Ramos (cell line): ENCODE measurements around the gene PTEN.
"Not testable (repeated sequence)": the region's sequence is repeated elsewhere in the genome, so short reads cannot be mapped to it uniquely, and the experiment has no call there.

Source experiments
- in situ Hi-C: fragments of 300-500 bp; cut with MboI; formaldehyde crosslinking; loops from one replicate; pipeline ENCODE4 v1.14.3; 2022; ENCODE audit warnings: low sequenced_read_pairs; ENCODE audit not compliant: unreplicated experiment

PTEN gene

GRCh38 chr10:87843714-87844113 is 19.7 kb upstream of the PTEN start:
- in situ Hi-C loops = loop anchor here (25.0 kb wide), 1 partner anchor 1144 kb away; the partner anchor contains the start of gene FAS

GRCh38 chr10:87844837-87845623 is 18.4 kb upstream of the PTEN start:
- in situ Hi-C loops = loop anchor here (25.0 kb wide), 1 partner anchor 1142 kb away; the partner anchor contains the start of gene FAS

DNA sequence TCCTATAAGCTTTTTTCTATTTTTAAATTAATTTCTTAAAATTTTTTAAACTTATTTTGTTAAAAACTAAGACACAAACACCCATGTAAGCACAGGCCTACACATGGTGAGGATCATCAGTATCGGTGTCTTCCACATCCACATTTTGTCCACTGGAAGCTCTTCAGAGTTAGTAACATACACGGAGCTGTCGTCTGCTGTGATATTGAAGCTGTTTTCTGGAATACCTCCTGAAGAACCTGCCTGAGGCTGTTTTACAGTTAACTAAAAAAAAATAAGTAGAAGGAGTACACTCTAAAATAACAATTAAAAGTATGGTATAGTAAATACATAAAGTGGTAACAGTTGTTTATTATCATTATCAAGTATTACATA is 17.8 kb upstream of the PTEN start:
- in situ Hi-C loops = loop anchor here (25.0 kb wide), 1 partner anchor 1142 kb away; the partner anchor contains the start of gene FAS

- in situ Hi-C loops = loop anchor here (25.0 kb wide), 1 partner anchor 1141 kb away; the partner anchor contains the start of gene FAS
Observed at GRCh38 chr10:87846023-87846422, 17.4 kb upstream of the PTEN start.

GRCh38 chr10:87846711-87847110 is 16.7 kb upstream of the PTEN start:
- in situ Hi-C loops = loop anchor here (25.0 kb wide), 1 partner anchor 1141 kb away; the partner anchor contains the start of gene FAS

DNA sequence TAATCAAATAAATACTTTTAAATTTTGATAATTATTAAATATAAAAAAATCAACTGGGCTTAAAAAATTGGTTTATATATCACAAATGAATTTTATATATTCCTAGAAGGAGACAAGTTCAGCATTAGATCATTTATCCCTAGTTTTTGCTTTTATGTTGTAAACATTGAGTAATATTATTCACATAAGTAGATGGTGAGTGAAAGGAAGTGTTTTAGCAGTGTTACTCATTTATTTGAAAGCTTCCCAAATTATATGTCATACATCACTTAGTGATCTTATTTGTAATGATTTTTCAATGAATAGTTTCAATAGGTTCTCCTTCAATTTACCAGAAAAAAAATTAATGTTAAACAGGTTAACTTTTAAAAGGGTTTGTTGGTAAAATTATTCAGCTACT is 15.9 kb upstream of the PTEN start:
- in situ Hi-C loops = loop anchor here (25.0 kb wide), 1 partner anchor 1140 kb away; the partner anchor contains the start of gene FAS

GRCh38 chr10:87849001-87849400 is 14.4 kb upstream of the PTEN start:
- in situ Hi-C loops = loop anchor here (25.0 kb wide), 1 partner anchor 1138 kb away; the partner anchor contains the start of gene FAS

- in situ Hi-C loops = loop anchor here (5.0 kb wide), 1 partner anchor 702 kb away; no protein-coding TSS in a partner anchor
Observed at GRCh38 chr10:87850742-87851205, 12.7 kb upstream of the PTEN start.

DNA sequence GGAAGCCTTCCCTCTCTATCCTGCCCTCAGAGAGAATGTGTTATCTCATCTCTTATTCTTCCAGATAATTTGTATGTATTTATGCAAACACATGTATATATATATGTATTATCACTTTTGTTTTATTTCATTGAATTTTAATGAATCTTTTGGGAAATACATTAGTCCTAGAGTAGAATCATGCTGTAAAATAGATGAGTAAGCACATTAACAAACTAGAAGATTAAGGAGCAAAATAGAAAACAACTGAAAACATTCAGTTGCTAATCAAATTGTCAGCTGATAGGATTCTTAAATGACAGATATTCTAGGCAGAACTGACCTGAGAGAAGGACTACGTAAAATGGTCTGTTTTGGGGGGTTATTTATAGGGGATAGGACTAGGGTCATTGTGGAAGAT is 11.3 kb upstream of the PTEN start:
- in situ Hi-C loops = loop anchor here (5.0 kb wide), 1 partner anchor 700 kb away; no protein-coding TSS in a partner anchor

DNA sequence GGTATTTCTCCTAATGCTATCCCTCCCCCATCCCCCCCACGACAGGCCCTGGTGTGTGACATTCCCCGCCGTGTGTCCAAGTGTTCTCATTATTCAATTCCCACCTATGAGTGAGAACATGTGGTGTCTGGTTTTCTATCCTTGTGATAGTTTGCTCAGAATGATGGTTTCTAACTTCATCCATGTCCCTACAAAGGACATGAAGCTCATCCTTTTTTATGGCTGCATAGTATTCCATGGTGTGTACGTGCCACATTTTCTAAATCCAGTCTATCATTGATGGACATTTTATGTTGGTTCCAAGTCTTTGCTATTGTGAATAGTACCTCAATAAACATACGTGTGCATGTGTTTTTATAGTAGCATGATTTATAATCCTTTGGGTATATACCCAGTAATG is 8.2 kb upstream of the PTEN start:
- in situ Hi-C loops = not testable (repeated sequence)

- in situ Hi-C loops = not testable (repeated sequence)
Observed at GRCh38 chr10:87855665-87856064, 7.8 kb upstream of the PTEN start.

- in situ Hi-C loops = loop anchor here (5.0 kb wide), 2 partner anchors 252 to 527 kb away; no protein-coding TSS in a partner anchor
Observed at GRCh38 chr10:87860156-87860795, 3.1 kb upstream of the PTEN start.

DNA sequence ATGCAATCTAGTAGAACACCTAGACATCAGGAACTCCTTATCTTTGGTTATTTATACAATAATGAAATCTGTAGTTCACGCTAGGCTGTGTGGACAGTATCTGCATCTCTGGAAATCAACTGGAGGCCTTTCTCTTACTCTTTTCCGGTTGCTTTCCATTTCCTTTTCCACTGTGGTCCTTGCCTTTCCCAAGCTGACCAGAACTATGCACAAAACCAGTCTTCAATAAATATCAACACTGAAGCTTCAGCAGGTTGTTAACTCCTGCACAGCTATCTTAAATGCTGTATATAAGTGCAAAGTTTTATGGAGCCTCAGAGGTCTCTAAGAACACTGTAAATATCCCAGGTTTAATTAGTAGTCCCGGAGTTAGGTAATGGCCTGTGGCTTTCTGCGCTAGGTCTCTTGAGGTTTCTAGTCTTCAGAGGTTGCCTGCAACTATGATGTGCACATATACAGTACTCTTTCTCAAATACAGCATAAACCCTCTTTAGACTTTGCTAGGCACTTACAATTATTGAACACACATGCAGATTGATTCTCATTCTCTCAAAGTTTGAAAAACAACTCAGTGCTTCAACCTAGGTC is 2.5 kb upstream of the PTEN start:
- in situ Hi-C loops = loop anchor here (5.0 kb wide), 2 partner anchors 251 to 526 kb away; no protein-coding TSS in a partner anchor

DNA sequence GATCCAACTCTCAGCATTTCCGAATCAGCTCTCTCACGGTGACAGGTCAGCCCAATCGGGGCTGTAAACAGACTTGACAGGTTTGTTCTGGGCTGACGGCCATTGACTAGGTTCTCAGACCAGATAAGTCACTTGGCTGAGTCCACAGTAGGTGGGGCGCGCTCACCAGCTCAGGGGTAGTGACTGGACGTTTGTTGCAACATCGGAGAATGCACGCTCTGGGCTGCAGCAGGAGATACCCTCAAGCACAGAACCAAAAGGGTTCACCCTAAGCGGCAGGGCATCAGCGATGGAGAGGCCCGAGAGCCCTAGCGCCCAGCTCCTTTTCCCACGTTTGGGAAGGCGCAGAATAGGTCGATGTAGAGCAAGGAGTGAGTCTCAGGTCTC is 1.9 kb upstream of the PTEN start:
- in situ Hi-C loops = loop anchor here (5.0 kb wide), 2 partner anchors 251 to 526 kb away; no protein-coding TSS in a partner anchor

DNA sequence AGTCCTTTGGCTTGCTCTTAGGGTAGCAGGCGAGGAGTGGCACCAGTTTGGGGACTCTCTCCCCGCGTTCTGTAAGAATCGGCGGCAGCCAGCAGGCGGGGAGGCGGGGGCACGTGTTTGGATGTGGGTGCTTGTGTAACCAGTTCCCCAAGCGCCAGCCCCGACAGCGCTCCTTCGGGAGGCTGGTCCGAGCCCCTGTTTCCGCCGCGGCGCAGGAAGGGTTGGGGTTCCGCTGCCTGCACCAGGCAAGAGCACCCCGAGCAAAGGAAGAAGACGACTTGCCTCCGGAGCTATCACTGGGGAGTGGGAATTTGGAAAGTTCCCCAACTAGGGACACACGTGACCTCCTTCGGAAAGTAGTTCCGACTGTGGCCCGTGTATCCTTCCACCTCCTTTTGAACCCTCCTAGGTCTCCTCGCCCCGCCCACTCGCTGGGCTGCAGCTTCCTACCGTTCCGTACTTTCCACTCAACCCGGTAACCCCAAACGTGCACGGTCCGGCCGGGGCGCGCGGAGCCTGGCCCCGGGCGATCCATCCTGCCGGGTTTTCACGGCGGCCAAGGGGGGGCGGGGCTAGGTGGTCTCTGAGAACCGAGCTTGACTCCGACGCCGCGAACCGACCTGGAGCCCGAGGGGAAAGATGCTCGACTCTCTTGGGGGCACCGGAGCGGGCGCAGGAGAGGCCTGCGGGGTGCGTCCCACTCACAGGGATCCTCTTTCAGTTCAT is 1.3 kb upstream of the PTEN start:
- in situ Hi-C loops = loop anchor here (5.0 kb wide), 2 partner anchors 250 to 525 kb away; no protein-coding TSS in a partner anchor

DNA sequence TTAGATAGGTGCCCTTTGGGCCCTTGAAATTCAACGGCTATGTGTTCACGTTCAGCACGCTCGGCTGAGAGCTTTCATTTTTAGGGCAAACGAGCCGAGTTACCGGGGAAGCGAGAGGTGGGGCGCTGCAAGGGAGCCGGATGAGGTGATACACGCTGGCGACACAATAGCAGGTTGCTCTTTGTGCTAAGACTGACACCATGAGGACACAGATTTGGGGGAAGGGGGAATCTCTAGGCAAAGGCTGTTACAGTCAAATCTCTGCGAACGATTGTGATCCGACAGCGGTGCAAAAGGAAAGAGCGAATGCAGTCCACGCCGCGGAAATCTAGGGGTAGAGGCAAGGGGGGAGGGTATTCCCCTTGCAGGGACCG is 759 bp upstream of the PTEN start:
- in situ Hi-C loops = loop anchor here (5.0 kb wide), 2 partner anchors 250 to 525 kb away; no protein-coding TSS in a partner anchor

DNA sequence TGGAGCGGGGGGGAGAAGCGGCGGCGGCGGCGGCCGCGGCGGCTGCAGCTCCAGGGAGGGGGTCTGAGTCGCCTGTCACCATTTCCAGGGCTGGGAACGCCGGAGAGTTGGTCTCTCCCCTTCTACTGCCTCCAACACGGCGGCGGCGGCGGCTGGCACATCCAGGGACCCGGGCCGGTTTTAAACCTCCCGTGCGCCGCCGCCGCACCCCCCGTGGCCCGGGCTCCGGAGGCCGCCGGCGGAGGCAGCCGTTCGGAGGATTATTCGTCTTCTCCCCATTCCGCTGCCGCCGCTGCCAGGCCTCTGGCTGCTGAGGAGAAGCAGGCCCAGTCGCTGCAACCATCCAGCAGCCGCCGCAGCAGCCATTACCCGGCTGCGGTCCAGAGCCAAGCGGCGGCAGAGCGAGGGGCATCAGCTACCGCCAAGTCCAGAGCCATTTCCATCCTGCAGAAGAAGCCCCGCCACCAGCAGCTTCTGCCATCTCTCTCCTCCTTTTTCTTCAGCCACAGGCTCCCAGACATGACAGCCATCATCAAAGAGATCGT is 598 bp downstream of the PTEN start:
- in situ Hi-C loops = loop anchor here (5.0 kb wide), 2 partner anchors 248 to 523 kb away; no protein-coding TSS in a partner anchor

GRCh38 chr10:87864496-87865059 is 1.2 kb downstream of the PTEN start:
- in situ Hi-C loops = loop anchor here (5.0 kb wide), 2 partner anchors 248 to 523 kb away; no protein-coding TSS in a partner anchor
